Measurements from ENCODE around the gene SHH. TPM values are rescaled to one million over a fixed set of nuclear protein-coding genes. Genes with fewer than 3 reads are reported as not detected.

The SHH gene
- total and polyA plus RNA-seq, 2 donors (not counting 1 experiment from before 2014, with no cell fraction given): under 0.01 TPM; not detected in 1

DNA sequence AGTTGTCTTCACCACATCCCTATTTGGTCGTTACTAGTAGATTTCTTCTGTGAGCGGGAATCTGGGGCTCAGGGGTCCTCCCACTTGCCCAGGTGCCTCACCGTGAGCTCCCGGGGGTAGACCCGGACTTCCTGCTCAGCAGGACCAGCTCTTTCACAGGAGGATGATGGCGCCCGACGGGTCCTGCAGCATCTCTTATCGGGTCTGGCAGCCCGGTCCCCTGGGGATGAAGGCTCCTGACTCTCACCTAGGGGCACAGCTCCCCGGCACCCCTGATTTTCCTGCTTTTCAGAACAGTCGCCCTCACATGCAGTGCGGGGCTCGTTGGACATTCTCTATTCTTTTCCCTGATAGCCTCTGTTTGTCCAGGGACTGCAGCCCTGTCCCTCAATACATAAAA, 33.0 kb upstream of the SHH start:
- H2AFZ ChIP-seq (ENCODE audit: low read length): no peak overlapping the region
- no peaks in the 10 kb centered on the region for H4K20me1 ChIP-seq (ENCODE audit: control insufficient read depth, extremely low read depth, insufficient read depth, low read length)
- no peaks in the 10 kb centered on the region for H3K79me2 ChIP-seq (ENCODE audit: control insufficient read depth, insufficient read depth, low read length)

DNA sequence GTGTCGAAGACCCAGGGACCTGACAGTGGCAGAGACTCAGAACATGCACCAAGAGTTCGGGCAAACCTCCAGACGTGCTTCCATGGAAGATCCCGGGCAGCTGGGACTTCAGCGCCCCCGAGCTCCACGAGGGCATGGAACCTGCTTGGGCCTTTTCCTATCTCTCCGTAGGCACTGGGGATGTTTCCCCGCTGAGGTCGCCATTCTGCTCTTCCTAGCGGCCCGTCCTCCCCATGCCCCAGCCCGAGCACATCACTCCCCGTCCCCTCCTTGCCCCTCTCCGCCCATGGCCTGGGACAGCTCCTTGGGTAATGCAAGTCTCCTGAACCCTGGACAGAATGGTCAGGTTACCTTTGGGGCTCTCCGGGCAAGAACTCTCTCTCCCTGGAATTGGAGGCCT, 32.3 kb upstream of the SHH start:
- H3K4me1 ChIP-seq (ENCODE audit: control insufficient read depth, extremely low read depth, insufficient read depth, low read length): no peaks in the 10 kb centered on the region
- H3K27ac ChIP-seq (ENCODE audit: insufficient read depth, low read length): no peak overlapping the region
- TF ChIP-seq, protein P1, sequence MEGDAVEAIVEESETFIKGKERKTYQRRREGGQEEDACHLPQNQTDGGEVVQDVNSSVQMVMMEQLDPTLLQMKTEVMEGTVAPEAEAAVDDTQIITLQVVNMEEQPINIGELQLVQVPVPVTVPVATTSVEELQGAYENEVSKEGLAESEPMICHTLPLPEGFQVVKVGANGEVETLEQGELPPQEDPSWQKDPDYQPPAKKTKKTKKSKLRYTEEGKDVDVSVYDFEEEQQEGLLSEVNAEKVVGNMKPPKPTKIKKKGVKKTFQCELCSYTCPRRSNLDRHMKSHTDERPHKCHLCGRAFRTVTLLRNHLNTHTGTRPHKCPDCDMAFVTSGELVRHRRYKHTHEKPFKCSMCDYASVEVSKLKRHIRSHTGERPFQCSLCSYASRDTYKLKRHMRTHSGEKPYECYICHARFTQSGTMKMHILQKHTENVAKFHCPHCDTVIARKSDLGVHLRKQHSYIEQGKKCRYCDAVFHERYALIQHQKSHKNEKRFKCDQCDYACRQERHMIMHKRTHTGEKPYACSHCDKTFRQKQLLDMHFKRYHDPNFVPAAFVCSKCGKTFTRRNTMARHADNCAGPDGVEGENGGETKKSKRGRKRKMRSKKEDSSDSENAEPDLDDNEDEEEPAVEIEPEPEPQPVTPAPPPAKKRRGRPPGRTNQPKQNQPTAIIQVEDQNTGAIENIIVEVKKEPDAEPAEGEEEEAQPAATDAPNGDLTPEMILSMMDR (conservative IDR thresholded peaks at IDR 0.05 in 1 of 2, IDR thresholded peaks at IDR 0.05 in 1 of 2; ENCODE audit: low read depth in 1 of 2, low read length in 2 of 2): no peak
- TF ChIP-seq EZH2 (IDR thresholded peaks at IDR 0.05; ENCODE audit: low read length, missing control alignments): no peak
- H3K36me3 ChIP-seq (ENCODE audit: control insufficient read depth, insufficient read depth, low read length): no peaks in the 10 kb centered on the region
- no peak for DNase-seq (ENCODE audit: low read depth in 2 of 2)
- no peaks in the 10 kb centered on the region for H4K20me1 ChIP-seq (ENCODE audit: control insufficient read depth, extremely low read depth, insufficient read depth, low read length)
- H3K27me3 ChIP-seq (ENCODE audit: control insufficient read depth, insufficient read depth, low read length): no peaks in the 10 kb centered on the region
- H2AFZ ChIP-seq (ENCODE audit: low read length): no peak overlapping the region
- no peaks in the 10 kb centered on the region for H3K9me3 ChIP-seq (ENCODE audit: control insufficient read depth, insufficient read depth, low read depth, low read length)
- no peaks in the 10 kb centered on the region for H3K79me2 ChIP-seq (ENCODE audit: control insufficient read depth, insufficient read depth, low read length)
- no peak overlapping the region for H3K4me2 ChIP-seq (ENCODE audit: extremely low read depth, insufficient read depth, low read length)
- no peak overlapping the region for H3K4me3 ChIP-seq (replicated peaks in 1 of 4; ENCODE audit: control extremely low read depth in 1 of 4, insufficient read depth in 1 of 4, low read depth in 3 of 4, low read length in 4 of 4)
- no peak overlapping the region for H3K9ac ChIP-seq (ENCODE audit: insufficient read depth, low read length)

More for the DNA sequence above, 33.0 kb upstream of the SHH start:
- no peak overlapping the region for H3K9ac ChIP-seq (ENCODE audit: insufficient read depth, low read length)
- no peaks in the 10 kb centered on the region for H3K4me1 ChIP-seq (ENCODE audit: control insufficient read depth, extremely low read depth, insufficient read depth, low read length)
- no peak for TF ChIP-seq EZH2 (IDR thresholded peaks at IDR 0.05; ENCODE audit: low read length, missing control alignments)
- TF ChIP-seq, protein P1 (conservative IDR thresholded peaks at IDR 0.05 in 1 of 2, IDR thresholded peaks at IDR 0.05 in 1 of 2; ENCODE audit: low read depth in 1 of 2, low read length in 2 of 2): no peak
- no peaks in the 10 kb centered on the region for H3K9me3 ChIP-seq (ENCODE audit: control insufficient read depth, insufficient read depth, low read depth, low read length)
- no peak overlapping the region for H3K27ac ChIP-seq (ENCODE audit: insufficient read depth, low read length)
- no peak for DNase-seq (ENCODE audit: low read depth in 2 of 2)
- no peak overlapping the region for H3K4me2 ChIP-seq (ENCODE audit: extremely low read depth, insufficient read depth, low read length)
- H3K27me3 ChIP-seq (ENCODE audit: control insufficient read depth, insufficient read depth, low read length): no peaks in the 10 kb centered on the region
- H3K36me3 ChIP-seq (ENCODE audit: control insufficient read depth, insufficient read depth, low read length): no peaks in the 10 kb centered on the region
- H3K4me3 ChIP-seq (replicated peaks in 1 of 4; ENCODE audit: control extremely low read depth in 1 of 4, insufficient read depth in 1 of 4, low read depth in 3 of 4, low read length in 4 of 4): no peak overlapping the region

DNA sequence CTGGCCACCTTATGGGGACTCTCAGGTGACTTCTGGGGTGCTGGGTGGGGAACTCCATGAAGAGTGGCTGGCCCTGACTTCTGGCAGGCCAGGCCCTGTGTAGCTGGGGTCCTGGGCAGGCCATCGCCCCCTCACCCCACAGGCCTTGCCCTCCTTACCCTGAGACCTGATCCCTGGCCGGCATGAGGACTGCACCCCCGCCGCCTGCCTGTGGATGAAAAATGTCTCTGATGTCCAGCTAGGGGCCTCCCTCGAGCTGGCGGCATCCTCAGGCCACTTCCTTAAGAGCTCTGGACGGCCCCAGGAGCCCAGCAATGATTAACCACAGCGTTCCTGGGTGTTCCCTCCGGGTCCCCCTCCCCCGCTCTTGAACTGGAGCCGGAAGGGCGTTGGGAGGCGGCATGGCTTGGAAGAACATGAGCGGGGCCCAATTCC, 31.8 kb upstream of the SHH start:
- H4K20me1 ChIP-seq (ENCODE audit: control insufficient read depth, extremely low read depth, insufficient read depth, low read length): no peaks in the 10 kb centered on the region
- H3K79me2 ChIP-seq (ENCODE audit: control insufficient read depth, insufficient read depth, low read length): no peaks in the 10 kb centered on the region
- no peak overlapping the region for H3K9ac ChIP-seq (ENCODE audit: insufficient read depth, low read length)
- no peaks in the 10 kb centered on the region for H3K4me1 ChIP-seq (ENCODE audit: control insufficient read depth, extremely low read depth, insufficient read depth, low read length)
- H3K4me3 ChIP-seq (replicated peaks in 1 of 4; ENCODE audit: control extremely low read depth in 1 of 4, insufficient read depth in 1 of 4, low read depth in 3 of 4, low read length in 4 of 4): no peak overlapping the region
- H3K4me2 ChIP-seq (ENCODE audit: extremely low read depth, insufficient read depth, low read length): no peak overlapping the region
- H3K27me3 ChIP-seq (ENCODE audit: control insufficient read depth, insufficient read depth, low read length): no peaks in the 10 kb centered on the region
- no peak overlapping the region for H2AFZ ChIP-seq (ENCODE audit: low read length)
- no peaks in the 10 kb centered on the region for H3K9me3 ChIP-seq (ENCODE audit: control insufficient read depth, insufficient read depth, low read depth, low read length)
- H3K27ac ChIP-seq (ENCODE audit: insufficient read depth, low read length): no peak overlapping the region
- no peaks in the 10 kb centered on the region for H3K36me3 ChIP-seq (ENCODE audit: control insufficient read depth, insufficient read depth, low read length)
- no peak for TF ChIP-seq EZH2 (IDR thresholded peaks at IDR 0.05; ENCODE audit: low read length, missing control alignments)
- TF ChIP-seq, protein P1 (conservative IDR thresholded peaks at IDR 0.05 in 1 of 2, IDR thresholded peaks at IDR 0.05 in 1 of 2; ENCODE audit: low read depth in 1 of 2, low read length in 2 of 2): no peak
- peak in 1 of 2 donors; percentile 55 for DNase-seq (ENCODE audit: low read depth in 2 of 2)
